DMS153 treated with DMSO at 0.1 percent for 48 hours (cell line): ENCODE data around the gene NGFR.

Experiments used
- DNase-seq: peaks from one replicate; lab custom pipeline; 2025; ENCODE audit not compliant: unreplicated experiment; lab: John Stamatoyannopoulos, UW

Gene NGFR, protein sequence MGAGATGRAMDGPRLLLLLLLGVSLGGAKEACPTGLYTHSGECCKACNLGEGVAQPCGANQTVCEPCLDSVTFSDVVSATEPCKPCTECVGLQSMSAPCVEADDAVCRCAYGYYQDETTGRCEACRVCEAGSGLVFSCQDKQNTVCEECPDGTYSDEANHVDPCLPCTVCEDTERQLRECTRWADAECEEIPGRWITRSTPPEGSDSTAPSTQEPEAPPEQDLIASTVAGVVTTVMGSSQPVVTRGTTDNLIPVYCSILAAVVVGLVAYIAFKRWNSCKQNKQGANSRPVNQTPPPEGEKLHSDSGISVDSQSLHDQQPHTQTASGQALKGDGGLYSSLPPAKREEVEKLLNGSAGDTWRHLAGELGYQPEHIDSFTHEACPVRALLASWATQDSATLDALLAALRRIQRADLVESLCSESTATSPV

GRCh38 chr17:49494986-49495841 is at the start of gene NGFR:
Gene NGFR (plus strand): TSS chr17:49495293. CDS start chr17:49495418, 125 bp downstream.
- DNase-seq = no peak

GRCh38 chr17:49445591-49445990 is 49.5 kb upstream of the NGFR start:
- DNase-seq = no peak

GRCh38 chr17:49447628-49448302 is 47.3 kb upstream of the NGFR start:
- DNase-seq = no peak

GRCh38 chr17:49450181-49450580 is 44.9 kb upstream of the NGFR start:
- no peak for DNase-seq

- DNase-seq = no peak
Observed at GRCh38 chr17:49450735-49451134, 44.4 kb upstream of the NGFR start.

DNA sequence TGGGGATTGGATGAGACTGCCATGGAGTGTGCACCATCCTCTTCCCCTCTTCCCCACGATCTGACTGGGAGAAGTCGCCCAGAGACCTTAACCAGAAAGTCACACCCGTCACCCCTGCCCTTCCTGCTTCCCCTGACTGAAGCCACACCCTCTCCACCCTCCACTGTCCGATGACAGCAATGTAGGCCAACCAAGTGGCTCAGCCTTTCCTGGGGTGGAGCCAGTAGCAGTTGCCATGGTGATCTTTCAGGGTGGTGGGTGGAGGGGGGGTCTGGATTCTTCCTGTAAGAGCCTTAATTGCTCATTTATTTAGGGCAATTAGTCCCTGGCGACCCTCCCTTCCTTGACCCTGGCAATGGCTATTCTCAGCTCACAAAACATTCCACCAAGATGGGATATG is 42.9 kb upstream of the NGFR start:
- no peak for DNase-seq

DNA sequence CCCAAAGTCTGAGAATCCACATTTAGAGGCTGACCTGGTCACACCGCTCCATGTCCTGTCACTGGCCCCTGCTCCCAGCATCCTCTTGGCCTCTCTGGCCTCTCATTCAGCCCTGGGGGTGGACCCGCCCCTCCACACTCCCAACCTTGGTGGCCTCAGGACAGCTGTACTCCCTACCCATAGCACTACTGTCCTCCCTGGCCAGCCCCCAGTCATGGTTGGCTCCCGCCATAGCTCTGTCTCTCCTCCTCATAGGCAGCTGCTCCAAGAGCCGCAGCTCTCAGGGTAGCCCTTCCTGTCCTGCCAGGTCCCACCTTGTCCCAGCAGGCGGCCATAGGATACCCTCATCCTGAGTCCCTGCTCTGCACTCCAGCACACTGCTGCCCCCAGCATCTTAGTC is 42.4 kb upstream of the NGFR start:
- no peak for DNase-seq

GRCh38 chr17:49454050-49454449 is 41.0 kb upstream of the NGFR start:
- no peak for DNase-seq

- DNase-seq = no peak
Observed at GRCh38 chr17:49455272-49455861, 39.7 kb upstream of the NGFR start.

DNA sequence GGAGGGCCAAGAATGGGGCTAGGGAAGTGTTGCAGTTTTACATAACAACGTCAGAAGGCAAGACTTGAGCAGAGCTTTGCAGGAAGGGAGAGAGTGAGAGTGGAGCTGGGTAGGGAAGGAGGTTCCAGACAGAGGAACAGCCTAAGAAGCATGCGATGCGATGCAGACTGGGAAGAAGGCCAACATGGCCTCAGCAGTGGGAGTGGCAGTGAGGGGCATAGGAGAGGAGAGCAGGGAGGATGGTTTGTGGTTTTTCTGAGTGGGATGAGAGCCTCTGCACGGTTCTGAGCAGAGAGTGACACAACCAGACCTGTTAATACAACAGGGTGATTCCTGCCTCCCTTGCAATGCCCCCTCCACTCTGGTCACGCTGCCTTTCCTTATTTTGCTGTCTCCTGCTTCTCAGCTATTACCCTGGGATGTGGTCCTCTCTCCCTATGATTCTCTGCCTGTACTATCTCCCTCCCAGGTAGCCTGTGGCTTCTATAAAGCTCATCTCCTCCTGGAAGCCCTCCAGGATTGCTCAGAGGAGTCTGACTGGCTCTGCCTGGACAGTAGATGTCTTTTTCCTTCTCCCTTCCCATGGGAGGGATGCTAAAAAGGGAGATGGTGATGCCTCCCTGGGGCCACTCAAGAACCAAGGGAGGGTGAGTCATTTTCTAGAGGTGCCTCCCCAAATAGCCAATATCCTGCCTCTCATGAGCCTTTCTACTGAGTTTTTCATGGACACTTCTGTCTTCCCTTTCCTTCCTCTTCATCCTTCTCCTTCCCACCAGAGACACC is 38.7 kb upstream of the NGFR start:
- no peak for DNase-seq

GRCh38 chr17:49457564-49458535 is 37.2 kb upstream of the NGFR start:
- DNase-seq = no peak

DNA sequence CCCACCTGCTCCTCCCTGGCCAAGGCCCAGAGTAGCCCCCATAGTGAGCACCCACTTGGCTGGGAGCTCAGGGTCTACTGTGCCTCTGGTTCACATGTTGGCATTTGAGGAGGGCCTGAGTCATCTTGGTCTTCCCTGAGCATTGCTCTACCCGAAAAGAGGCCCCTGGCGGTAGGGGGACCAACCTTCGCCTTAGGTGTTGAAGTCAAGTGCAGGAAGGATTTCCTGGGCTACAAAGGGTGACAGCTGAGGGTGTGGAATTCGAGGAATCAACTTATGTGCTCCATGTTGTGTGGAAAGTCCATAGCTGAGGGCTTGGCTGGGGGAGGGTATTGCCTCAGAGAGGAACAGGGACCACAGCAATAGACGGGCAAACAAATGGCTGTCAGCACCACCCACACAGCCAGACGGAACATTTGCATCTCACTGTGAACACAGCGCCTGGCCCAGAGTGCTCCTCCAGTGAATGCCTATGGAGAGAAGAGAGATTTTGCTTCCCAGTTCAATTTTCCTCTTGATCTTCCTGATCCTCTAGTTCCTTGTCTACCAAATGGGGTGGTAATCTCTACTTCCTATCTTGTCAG is 35.6 kb upstream of the NGFR start:
- DNase-seq = no peak

DNA sequence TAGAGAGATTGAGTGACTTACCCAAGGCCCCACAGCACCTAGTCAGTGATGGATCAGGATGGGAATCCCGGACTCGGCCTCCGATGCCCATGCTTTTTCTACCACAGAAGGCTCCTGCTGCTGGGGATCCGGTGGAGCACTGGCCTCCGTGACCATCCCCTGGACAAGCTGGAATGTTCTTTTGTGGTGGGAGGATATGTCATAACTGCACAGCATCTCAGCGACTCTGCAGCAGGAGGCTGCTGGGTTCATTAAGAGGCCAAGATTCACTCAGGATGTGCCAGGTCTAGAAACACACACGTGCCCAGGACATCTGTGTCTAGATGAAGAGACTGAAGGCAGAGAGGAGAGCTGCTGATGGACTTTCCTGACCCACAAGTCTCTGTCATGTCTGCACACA is 34.7 kb upstream of the NGFR start:
- DNase-seq = no peak

GRCh38 chr17:49461580-49461979 is 33.5 kb upstream of the NGFR start:
- no peak for DNase-seq

GRCh38 chr17:49464049-49464448 is 31.0 kb upstream of the NGFR start:
- no peak for DNase-seq

- no peak for DNase-seq
Observed at GRCh38 chr17:49465331-49465903, 29.7 kb upstream of the NGFR start.

DNA sequence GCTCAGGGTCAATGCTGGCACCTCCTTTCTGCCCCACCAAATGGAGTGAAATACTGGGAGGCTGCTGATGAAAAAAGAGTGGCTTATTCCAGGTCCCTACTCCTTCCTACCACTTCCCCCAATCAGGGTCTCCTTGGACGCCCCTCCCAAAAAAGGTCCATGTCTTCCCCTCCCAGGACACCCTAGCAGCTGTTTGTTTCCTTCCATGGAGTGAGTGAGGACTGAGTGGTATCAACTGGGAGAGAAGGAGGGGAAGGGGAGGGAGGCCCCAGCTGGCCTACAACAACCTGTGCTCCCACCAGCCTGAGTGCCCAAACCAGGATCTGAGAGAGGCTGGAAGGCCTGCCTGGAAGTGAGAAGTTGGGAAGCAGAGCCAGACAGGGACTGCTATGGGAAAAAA is 28.7 kb upstream of the NGFR start:
- DNase-seq = no peak

DNA sequence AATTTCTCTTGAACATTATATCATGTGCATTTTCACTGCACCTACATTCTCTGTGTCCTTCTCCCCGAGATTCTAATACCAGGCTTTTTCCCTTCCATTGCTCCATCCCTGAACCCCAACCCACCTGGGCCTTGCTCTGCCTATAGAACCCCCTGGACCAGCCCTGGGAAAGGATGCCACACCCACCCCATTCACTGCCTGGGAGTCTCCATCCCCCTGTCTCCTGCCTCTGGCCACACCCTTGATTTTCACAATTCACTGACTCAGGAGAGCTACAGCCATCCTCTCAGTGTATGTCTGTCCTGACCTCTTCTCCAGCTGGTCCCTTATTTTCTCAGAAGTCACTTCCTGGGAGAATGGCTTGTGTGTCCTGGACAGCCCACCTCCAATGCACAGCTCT is 27.9 kb upstream of the NGFR start:
- no peak for DNase-seq
